GM18505 (cell line): ENCODE measurements around the gene DYSF.

Experiments
- ATAC-seq: cut with Tn5 transposase; IDR thresholded peaks from one replicate; pipeline ENCODE4 v1.9.1; 2021; ENCODE audit not compliant: unreplicated experiment
- POLR2A ChIP-seq: IDR thresholded peaks from 4 replicates; pipeline ENCODE4 v1.6.1; 2011; ENCODE audit warnings: borderline replicate concordance; ENCODE audit not compliant: insufficient read depth, insufficient read length; ENCODE audit errors: extremely low read depth

DYSF gene

DNA sequence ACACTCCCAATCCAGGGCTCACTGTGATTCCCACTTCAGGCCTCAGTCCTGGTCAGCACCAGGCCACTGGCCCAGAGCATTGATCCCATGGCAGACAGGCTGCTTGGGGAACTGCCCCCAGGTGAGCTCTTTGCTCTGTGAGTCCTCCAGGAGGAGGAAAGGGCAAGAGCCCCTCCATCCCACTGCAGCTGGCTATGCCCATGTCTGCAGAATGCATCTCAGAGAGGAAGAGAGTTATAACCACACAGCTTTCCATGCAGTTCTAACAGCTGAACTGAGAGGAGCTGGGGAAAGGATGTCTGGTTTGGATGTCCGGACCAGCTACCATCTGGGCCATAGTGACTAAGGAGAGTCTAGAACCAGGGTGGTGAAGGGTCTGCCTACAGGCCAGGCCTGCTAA, 230.3 kb downstream of the DYSF start:
- ATAC-seq = no peak
- TF ChIP-seq POLR2A = no peak

DNA sequence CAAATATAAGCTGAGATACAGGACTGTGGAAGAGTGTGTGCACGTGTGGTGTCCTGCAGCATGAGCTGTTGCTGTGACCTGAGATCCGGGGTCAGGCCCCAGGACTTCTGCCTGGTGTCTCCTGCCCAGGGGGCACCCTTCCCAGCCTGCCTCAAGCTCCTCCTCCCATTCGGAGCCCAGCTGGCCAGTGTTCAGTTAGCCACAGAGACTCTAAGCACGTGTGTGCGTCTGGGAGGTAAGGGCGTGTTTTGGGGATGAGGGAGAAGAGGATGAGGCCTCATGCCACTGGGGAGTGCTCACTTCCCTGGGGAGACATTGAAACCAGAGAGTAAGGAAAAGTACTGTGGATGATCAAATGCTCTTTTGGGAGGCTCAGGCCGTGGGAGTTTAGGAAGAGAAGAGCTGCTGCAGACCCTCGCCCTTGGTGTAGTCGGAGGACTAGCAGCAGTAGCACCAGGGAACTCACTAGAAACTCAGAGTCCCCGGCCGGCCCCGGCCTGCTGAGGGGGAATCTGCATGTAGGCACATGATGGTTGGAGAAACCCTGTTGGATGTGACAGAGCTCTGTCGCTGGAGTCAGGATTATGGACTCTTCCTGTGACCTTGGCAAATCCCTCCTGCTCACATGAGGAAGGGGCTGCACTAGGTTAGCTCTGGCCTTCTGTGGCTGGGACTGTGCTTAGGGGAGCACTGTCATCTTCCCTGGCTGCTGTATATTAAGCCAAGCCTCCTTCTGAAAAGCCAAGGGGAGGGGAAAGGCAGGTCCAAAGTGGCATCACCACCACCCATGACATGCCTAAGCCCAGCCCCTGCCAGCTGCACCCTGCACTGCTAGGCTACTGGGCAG, 231.1 kb downstream of the DYSF start:
- TF ChIP-seq POLR2A = no peak
- ATAC-seq = no peak

DNA sequence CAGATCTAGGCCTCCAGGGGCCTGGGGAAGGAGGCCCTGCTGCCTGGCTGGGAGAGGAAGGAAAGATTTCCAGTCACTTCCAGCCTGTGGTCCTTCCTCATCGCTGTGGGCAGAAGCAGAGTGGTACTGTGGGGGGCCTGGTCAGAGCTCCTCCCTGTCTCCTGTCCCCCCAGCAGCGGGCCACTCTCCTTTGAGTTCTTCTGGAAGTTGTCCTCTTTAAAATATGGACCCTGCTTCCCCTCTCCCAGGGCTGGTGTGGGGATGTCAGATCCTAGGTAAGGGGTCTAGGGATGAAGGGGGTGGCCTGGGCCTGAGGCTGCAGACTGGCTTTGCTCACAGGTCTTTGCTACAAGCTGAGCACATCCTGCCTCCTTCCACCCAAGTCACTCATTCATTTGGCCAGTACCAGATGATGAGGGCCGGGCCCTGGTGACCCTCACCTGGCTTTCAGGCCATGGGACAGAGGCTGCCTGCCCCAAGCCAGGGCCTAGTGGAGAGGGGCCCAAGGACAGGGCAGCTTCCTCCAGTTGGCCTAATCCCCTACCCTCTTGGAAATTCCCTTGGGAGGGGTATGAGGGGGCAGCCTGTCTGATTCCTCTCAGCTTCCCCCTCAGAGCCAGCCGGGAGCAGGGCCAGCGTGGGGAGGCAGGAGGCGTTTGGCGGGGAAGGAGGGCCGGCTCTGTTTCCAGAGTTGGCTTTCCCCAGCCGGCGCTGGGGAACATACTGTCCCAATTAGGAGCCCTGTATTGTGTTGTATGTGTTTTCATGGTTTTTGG, 231.9 kb downstream of the DYSF start:
- no peak for ATAC-seq
- TF ChIP-seq POLR2A = no peak

DNA sequence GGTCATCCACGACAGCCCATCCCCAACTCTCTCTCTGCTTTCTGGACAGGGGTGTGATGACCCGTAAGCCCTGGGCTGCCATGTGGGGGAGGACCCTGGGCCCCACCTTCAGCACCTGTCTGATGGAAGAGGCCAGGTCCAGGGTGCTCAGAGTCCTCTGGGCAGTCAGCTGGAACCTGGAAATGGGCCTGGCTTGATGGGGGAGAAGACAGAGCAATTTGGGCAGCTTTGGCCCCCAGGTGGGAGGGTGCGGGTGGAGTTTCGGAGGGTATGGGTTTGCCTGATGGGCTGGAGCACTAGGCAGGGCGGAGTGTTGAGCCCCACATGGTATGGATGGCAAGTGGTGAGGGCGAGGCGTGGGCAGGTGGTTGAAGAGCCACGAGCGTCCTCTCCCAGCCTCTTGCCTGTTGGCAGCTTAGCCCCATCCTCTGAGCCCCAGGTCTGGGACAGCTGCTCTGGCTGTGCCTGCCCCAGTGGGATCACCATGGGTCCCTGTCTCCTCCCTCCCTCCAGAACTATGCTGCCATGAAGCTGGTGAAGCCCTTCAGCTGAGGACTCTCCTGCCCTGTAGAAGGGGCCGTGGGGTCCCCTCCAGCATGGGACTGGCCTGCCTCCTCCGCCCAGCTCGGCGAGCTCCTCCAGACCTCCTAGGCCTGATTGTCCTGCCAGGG, 232.7 kb downstream of the DYSF start:
- no peak for ATAC-seq
- TF ChIP-seq POLR2A = no peak

DNA sequence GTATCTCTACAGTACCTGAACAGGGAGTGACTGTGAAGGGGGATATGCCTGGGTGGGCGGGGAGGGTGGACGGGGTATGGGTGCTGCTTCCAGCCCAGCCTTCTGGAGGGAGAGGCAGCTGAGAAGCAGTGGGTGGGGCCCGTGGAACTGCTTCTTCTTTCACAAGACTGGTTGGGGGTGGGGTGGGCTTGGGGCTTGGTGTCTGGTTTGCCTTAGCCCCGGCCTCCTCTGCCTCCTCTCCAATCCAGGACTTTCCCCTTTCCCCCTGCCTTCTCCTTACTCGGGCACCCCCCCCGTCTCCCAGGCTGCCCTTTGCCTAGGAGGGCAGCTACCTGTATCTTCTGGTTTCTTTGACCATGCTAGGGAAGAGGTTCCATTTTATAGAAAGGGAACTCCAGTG, 233.4 kb downstream of the DYSF start:
- TF ChIP-seq POLR2A = no peak
- no peak for ATAC-seq

DNA sequence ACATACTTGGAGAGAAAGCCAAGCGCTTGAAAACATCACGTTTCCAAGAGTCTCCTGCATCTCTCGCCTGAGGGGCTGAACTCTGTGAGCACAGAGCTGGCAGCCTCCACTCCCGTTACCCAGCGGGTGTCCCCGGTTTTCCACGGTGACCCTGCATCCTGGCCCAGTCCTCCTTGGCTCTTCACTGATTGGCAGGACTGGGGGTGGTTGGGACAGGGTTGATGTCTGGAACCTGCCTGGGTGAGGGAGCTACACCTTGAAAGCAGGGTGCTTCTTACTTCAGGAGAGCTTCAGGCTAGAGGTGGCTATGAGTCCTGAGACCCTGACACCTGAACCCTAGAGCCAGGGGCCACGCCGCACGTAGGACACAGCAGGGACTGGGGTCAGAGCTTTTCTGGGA, 234.1 kb downstream of the DYSF start:
- no peak for ATAC-seq
- TF ChIP-seq POLR2A = no peak

DNA sequence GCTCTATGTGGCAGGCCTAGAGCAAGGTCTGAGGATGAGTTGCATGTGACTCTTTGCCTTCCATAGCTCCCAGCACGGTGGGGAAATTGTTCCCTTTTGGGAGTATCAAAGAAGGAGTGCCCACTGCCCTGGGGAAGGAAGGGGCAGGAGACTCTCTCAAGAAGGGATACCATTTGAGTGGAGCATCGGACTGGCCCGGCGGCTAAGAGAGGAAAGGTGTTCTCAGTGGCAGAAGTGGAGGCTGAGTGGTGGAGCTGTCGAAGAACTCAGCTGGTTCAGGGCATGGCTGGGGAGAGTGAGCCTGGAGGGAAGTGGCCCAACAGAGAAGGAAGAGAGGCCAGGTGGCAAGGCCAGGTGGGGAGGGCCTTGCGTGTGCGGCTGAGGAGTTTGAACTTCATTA, 235.2 kb downstream of the DYSF start:
- no peak for TF ChIP-seq POLR2A
- no peak for ATAC-seq

DNA sequence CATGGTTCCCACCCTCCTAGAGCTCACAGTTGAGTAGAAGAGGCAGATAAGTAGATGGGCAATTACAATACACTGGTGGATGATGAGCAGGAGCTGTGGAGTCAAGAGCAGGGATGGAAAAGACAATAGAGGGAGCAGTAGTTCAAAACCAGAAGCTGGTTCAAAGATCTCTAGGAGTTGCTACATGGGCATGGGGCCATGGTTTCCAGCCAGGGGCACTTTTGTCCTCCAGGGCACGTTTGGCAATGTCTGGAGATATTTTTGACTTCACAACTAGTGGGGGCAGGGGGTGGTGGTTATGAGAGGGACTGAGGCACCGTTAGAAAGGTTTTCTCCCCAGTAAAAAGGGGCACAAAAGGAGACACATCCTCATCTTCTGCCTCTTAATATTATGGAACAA, 236.0 kb downstream of the DYSF start:
- no peak for ATAC-seq
- TF ChIP-seq POLR2A = no peak

DNA sequence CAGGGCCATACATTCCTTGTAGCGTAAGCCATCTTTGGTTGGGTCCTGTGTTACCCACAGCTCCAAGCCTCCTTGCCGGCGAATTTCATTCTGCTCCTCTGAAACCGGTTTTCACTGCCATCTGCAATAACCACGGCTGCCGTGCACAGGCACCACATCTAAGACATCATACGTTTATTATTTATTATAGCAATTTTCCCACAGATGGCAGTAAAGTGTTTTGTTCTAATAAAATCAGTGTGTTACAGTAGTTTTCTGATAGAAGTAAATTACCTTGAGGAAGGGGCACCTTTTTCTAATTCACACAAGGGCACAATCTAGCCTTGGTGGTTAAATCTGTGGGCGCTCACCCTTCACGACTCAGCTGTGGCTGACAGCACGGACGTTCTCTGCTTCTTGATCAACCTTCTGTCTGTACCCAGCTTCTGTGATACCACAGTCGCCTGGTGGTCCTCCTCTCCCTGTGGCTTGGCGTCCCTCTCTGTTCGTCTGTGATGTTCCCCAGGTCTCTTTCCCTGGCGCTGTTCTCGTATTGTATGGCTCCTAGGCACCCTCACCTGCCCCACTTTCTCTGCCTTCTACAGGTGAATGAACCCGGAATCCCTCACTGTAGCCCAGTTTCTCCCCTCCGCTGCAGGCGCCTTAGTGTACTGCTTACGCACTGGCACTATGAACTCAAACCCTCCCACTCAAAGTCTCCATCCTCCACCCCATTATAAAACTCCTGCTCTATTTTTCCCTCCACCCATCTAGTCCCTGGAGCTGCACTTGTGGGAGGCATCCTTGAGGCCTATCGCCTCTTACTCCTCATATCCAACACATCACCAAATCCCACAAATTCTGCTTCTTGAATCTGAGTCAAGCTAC, 236.8 kb downstream of the DYSF start:
- no peak for TF ChIP-seq POLR2A
- ATAC-seq = no peak

DNA sequence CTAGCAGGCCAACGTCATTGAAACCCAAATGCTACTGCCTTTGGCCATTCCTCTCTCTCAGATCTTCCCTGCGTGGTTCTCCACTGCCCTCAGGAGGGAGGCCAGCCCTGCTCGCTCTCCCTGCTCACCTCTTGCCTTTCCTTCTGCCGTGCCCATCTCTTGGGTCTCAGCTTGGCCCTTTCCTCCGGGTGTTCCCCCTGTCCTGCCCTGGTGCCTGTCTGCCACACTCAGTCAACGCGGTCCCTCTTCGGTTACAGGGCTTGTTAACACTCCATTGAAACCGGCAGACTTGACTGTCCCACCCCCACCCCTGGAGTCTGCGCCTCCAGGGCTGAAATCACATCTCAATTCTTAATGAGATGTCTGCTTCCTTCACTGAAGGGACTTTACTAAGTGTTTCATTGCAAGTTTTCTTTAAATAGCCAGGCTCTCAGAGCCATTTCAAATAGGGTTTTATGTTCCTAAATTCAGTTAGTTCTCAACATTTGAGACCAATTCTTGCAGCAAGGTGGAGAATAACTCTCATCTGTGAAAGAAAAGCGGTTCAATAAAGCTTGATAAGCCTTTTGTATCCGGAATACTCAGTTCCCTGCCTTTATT, 237.6 kb downstream of the DYSF start:
- no peak for TF ChIP-seq POLR2A
- no peak for ATAC-seq

DNA sequence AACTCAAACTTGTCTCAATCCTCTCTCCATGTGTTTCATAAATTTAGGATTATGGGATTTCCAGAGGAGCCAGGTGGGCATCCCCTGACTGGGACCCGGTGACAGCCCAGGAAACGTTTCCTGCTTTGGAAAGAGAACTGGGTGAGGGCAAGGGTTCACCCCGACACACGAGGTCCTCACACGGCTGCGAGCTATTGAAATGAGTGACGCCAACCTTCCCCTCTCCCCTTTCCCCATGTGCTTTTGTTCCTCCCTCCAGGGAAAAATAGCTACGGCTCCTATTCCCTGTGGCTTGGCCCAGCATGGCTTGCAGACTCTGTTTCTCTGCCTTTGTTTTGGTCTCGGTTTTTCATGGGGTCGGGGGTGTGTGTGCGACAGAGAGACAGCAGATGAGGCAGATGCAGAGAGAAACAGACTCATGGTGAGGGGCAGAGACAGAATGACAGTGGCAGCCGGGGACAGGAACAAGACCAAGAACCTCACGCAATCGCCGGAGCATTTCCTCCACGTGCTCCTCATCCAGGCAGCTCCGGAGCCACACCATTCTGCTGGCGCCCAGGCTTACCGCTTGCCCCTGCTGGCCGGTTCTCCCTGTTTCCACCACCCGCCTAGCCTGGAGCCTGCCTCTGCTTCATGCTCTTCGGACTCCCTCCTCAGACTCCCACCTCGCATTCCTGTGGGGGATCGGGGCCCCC, 238.5 kb downstream of the DYSF start:
- no peak for ATAC-seq
- no peak for TF ChIP-seq POLR2A
